ENCODE measurements around the gene CELF3.
"Not testable (repeated sequence)": the region's sequence is repeated elsewhere in the genome, so short reads cannot be mapped to it uniquely, and the experiment has no call there.

Gene CELF3

GRCh38 chr1:151692226-151692625, 24.4 kb downstream of the CELF3 start:
- no peak overlapping the region for H3K27ac ChIP-seq
- no peak for TF ChIP-seq CTCF (conservative IDR thresholded peaks at IDR 0.05)

- TF ChIP-seq CTCF (conservative IDR thresholded peaks at IDR 0.05): no peak
These were observed 27.1 kb downstream of the CELF3 start for GRCh38 chr1:151689494-151689893.

GRCh38 chr1:151686561-151686960, 30.0 kb downstream of the CELF3 start:
- TF ChIP-seq CTCF (conservative IDR thresholded peaks at IDR 0.05): no peak
- H3K27ac ChIP-seq: no peak overlapping the region

More at GRCh38 chr1:151689494-151689893, 27.1 kb downstream of the CELF3 start:
- H3K27ac ChIP-seq: no peak overlapping the region

GRCh38 chr1:151684128-151684527, 32.5 kb downstream of the CELF3 start:
- no peak overlapping the region for H3K27ac ChIP-seq
- TF ChIP-seq CTCF (conservative IDR thresholded peaks at IDR 0.05): no peak

- not testable (repeated sequence) for H3K27ac ChIP-seq
These were observed 33.7 kb downstream of the CELF3 start for GRCh38 chr1:151682901-151683300.

- H3K27ac ChIP-seq: no peak overlapping the region
- no peak for TF ChIP-seq CTCF (conservative IDR thresholded peaks at IDR 0.05)
These were observed 34.7 kb downstream of the CELF3 start for GRCh38 chr1:151681923-151682322.

GRCh38 chr1:151680826-151681225, 35.8 kb downstream of the CELF3 start:
- H3K27ac ChIP-seq: no peak overlapping the region

GRCh38 chr1:151680391-151680790, 36.2 kb downstream of the CELF3 start:
- no peak for TF ChIP-seq CTCF (conservative IDR thresholded peaks at IDR 0.05)
- H3K27ac ChIP-seq: no peak overlapping the region

More at GRCh38 chr1:151680826-151681225, 35.8 kb downstream of the CELF3 start:
- no peak for TF ChIP-seq CTCF (conservative IDR thresholded peaks at IDR 0.05)
